Stimulated activated CD4-positive, alpha-beta T cell treated with anti-CD3 and anti-CD28 coated beads, Interleukin-15, amount 100 ng/mL, for 48 hours (primary cell): ENCODE results near the gene PCNT.
"Not testable (repeated sequence)": the region's sequence is repeated elsewhere in the genome, so short reads cannot be mapped to it uniquely, and the experiment has no call there.

Source experiments
- DNase-seq, 2 donors: peaks; one replicate each; pipeline ENCODE4 v3.0.0-alpha.2; 2020; ENCODE audit warnings: low read depth in 2 of 2

Gene PCNT

DNA sequence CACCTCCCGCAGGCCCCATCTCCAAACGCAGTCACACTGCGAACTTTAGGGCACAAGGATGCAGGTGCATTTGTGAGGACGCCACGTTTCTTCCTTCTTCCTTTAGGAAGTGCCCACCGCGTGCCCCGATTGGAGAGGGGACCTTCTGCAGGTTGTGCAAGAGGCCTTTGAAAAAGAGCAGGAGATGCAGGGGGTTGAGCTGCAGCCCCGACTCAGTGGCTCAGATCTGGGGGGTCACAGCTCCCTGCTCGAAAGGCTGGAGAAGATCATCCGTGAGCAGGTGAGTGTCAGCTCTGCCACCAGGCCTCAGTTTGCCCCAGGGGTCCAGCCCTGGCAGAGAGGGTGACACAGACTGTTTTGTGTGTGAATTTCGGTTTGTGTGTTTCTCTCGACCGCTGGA is 103.6 kb downstream of the PCNT start:
- DNase-seq: no peak

GRCh38 chr21:46428286-46428685 is 104.3 kb downstream of the PCNT start:
- no peak for DNase-seq

DNA sequence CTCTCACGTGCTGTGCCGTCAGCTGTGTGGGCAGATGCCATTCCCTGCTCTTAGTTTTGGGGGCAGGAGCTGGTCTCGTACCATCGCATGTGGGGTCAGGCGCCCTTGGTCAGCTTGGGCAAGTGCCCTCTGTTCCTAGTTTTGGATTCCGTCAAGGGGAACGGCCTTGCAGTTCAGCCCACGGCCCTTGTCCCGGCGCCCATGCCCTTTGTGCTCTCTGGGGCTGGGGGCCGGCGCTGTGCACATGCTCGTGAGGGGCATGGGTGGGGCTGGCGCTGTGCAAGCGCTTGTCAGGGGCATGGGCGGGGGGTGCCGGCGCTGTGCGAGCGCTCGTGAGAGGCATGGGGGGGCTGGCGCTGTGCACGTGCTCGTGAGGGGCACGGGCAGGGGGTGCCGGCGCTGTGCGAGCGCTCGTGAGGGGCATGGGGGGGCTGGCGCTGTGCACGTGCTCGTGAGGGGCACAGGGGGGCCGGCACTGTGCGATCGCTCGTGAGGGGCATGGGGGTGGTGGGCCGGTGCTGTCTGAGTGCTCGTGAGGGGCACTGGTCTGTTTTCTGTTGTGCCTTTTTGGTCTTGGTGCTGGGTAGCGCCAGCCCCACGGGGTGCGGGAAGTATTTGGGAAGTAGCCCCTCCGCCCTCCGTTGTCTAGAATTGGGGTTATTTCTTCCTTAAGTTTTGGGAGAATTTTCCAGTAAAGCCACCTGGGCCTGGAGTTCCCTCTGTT is 105.2 kb downstream of the PCNT start:
- no peak for DNase-seq

DNA sequence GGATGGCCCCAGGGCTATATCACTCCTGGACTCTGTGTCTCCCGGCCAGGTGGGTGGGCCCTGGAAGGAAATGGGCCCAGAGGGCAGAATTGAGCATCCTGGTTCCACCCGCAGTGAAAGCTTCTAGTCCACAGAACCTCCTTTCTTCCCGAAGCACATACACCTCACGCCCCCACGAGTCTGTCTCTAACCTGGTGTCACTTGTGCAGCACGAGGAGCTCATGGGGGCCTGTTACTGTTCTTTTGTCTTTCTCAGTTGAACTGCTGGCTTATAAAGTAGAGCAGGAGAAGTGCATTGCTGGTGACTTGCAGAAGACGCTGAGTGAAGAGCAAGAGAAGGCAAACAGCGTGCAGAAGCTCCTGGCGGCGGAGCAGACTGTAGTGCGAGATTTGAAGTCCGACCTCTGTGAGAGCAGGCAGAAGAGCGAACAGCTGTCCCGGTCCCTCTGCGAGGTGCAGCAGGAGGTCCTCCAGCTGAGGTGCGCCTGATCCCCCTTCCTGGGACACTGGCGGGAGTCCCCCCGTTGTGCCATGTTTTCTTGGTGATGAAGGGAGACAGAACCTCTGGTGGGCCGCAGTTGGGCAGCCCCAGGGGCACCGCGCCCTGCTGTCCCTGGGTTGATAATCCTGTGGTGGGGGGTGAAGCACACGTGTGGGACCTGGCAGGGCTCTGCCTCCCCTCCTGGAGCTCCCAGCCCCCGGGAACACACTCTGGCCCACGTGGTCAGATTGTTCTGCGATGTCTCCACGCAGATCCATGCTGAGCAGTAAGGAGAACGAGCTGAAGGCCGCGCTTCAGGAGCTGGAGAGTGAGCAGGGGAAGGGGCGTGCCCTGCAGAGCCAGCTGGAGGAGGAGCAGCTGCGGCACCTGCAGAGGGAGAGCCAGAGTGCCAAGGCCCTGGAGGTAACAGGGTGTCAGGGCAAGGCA is 106.1 kb downstream of the PCNT start:
- no peak for DNase-seq

DNA sequence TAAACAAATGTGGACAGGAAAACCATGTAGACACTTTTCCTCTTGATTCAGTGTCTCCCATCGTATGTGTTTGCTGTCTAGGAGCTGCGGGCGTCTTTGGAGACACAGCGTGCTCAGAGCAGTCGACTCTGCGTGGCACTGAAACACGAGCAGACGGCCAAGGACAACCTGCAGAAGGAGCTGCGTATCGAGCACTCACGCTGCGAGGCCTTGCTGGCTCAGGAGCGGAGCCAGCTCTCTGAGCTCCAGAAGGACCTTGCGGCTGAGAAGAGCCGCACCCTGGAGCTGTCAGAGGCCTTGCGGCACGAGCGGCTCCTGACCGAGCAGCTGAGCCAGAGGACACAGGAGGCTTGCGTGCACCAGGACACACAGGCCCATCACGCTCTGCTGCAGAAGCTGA is 107.5 kb downstream of the PCNT start:
- no peak for DNase-seq

GRCh38 chr21:46431884-46432488 is 108.0 kb downstream of the PCNT start:
- no peak for DNase-seq

GRCh38 chr21:46433116-46433515 is 109.2 kb downstream of the PCNT start:
- DNase-seq: not testable (repeated sequence)

DNA sequence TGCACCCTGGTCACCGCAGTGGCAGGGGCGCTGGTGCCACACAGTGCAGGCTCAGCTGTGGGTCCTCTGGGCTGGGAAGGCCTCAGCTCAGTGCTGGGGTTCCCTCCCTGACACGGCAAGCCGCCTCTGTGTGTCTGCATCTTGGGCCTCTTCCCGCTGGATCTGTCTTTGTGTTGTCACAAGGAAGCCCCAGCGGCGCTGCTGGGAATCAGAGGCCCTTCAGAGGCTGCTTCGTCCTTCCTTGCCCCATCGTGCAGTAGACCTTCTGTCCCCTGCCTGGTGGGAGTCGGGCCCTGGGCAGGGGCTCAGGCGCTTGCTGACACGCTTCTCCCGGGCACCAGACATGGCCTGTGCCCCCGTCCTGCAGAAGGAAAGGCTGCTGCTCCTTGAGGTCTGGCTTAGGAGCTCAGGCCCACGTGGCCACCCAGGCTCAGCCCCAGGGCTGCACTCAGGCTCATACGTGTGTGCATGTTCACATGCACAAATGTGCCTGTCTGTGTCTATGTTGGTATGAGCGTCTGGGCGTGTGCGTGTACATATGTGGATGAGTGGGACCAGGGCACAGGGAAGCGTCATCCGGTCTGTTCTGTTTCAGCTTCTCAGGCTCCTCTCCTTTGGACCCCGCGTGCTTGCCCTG is 110.5 kb downstream of the PCNT start:
- DNase-seq: no peak

DNA sequence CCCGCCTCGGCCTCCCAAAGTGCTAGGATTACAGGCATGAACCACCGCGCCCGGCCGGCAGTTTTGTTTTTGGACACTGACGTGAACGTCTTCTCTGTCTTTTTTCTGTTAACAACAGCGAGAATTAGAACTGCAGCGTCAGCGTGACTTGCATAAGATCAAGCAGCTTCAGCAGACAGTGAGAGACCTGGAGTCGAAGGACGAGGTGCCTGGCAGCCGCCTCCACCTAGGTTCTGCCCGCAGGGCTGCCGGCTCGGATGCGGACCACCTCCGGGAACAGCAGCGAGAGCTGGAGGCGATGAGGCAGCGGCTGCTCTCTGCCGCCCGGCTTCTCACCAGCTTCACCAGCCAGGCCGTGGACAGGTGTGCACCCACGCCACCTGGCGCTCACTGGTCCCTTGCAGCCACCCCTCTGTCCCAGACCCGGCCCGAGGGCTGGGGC is 111.9 kb downstream of the PCNT start:
- no peak for DNase-seq

- no peak for DNase-seq
Measured at GRCh38 chr21:46436621-46437020, 112.7 kb downstream of the PCNT start.

DNA sequence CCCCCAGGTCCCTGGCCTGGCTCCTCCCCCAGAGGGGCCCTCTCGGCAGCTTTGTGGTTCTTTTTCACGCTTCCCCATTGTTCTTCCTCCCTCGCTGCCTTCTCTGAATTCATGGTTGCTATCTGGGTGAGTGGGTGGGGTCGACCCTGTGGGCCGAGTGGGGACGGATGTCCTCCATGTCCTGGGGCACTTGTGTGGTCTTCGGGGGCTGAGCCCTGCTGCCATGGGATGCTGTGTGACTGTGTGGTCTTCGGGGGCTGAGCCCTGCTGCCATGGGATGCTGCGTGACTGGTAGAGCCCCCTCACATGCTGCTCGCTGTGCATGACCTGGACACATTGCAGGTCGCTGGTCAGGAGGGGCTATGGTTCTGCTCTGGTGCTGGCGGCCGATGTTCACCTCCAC is 113.1 kb downstream of the PCNT start:
- no peak for DNase-seq

DNA sequence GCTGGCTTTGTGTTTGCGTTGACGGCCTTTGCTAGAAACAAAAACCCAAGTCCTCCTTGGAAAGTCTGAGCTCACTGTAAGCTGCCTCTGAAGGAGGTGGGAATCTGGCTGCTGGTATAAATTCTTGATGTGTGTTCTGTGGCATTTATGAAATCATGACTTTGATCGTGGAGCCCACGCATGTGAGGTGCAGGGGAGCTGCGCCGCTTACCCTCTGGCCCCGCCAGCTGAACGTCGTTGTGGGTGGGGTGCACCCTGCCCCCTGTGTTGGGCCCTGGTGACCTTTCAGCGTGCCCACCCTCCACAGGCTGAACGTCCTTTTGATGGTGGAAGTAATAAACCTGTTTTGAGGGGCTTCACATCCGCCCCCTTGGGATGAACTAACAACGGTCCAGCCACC is 113.6 kb downstream of the PCNT start:
- no peak for DNase-seq

DNA sequence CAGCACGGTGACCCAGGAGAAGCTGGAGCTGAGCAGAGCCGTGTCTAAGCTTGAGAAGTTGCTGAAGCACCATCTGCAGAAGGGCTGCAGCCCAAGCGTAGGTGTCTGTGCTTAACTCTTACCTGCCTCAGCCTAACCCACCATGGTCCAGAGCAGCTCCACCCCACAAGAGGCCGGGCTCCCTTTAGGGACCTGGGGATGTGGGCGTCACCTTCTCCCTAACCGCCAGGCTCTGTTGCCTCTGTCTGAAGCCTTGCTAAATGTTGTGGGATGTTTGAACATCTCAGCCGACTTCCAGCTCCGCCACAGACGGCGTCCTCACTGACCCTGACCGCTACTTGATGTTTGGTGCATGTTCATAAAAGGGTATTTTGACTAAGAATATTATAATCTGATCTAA is 114.3 kb downstream of the PCNT start:
- DNase-seq: no peak

GRCh38 chr21:46439906-46440305 is 116.0 kb downstream of the PCNT start:
- no peak for DNase-seq

- DNase-seq: no peak
Measured at GRCh38 chr21:46441331-46441730, 117.4 kb downstream of the PCNT start.

GRCh38 chr21:46441961-46442498 is 118.1 kb downstream of the PCNT start:
- DNase-seq: no peak

DNA sequence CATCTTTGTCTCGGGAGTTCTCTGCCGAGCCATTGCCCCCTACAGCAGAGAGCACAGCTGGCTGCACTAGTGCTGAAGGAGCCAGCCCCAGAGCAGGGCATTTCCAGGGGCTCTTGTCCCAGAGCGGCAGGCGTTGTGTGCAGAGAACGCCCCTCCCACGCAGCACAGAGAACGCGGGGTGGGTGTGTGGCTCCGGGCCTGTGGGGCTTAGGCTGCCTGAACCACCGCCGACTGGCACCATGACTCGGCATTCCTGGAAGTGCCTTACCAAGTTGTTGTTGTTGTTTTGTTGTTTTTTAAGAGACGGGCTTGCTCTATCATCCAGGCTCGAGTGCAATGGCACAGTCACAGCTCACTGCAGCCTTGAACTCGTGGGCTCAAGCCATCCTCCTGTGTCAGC is 119.0 kb downstream of the PCNT start:
- DNase-seq: no peak

GRCh38 chr21:46443910-46444309 is 120.0 kb downstream of the PCNT start:
- DNase-seq: no peak

DNA sequence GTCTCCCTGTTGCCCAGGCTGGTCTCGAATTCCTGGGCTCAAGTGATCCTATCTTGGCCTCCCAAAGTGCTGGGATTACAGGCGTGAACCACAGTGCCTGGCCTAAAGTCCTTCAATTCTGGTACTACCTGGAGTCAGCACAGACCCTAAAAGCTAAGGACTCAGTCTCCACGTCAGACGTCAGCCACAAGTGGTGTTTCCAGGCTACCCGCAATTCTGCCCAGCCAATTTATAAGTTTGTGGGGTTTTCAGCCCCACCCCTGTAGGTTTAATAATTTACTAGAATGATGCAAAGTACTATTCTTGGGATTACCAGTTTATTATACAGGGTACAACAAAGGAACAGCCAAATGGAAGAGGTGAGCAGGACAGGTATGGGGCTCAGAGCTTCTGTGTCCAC is 124.2 kb downstream of the PCNT start:
- no peak for DNase-seq

- DNase-seq: not testable (repeated sequence)
Measured at GRCh38 chr21:46448855-46449254, 124.9 kb downstream of the PCNT start.

GRCh38 chr21:46452710-46453109 is 128.8 kb downstream of the PCNT start:
- no peak for DNase-seq

GRCh38 chr21:46454142-46454541 is 130.2 kb downstream of the PCNT start:
- DNase-seq: no peak
